WTC11 (cell line): ENCODE results near the gene TLNRD1. TPM values are rescaled to one million over a fixed set of nuclear protein-coding genes. Genes with fewer than 3 reads are reported as not detected.

Source experiments
- ATAC-seq: fragments of 200-7000 bp; cut with Tn5 transposase; 2 replicates; pipeline ENCODE4 v1.10.0; 2021; ENCODE audit warnings: mild to moderate bottlenecking, moderate library complexity
- CTCF ChIA-PET: fragments of 300-600 bp; sonication (Branson Sonifier 250); formaldehyde crosslinking; loops from one replicate; lab custom pipeline; 2021; ENCODE audit warnings: antibody characterized with exemption; lab: Charles Lee
- POLR2A ChIA-PET: fragments of 350-600 bp; sonication (Branson Sonifier 250); formaldehyde crosslinking; loops from one replicate; lab custom pipeline; 2021; ENCODE audit warnings: antibody characterized with exemption; lab: Charles Lee
- DNase-seq: peaks from one replicate; pipeline ENCODE4 v3.0.0; 2021; ENCODE audit warnings: low spot score
- H3K27ac Mint-ChIP-seq: 2 replicates; pipeline ENCODE4 v1.8.0; 2021; ENCODE audit warnings: mixed read lengths
- H3K27me3 Mint-ChIP-seq: 2 replicates; pipeline ENCODE4 v1.8.0; 2021; ENCODE audit warnings: low read depth, mild to moderate bottlenecking, moderate library complexity, mixed read lengths
- H3K36me3 Mint-ChIP-seq: 2 replicates; pipeline ENCODE4 v1.8.0; 2021; ENCODE audit warnings: mixed read lengths
- H3K4me1 Mint-ChIP-seq: 2 replicates; pipeline ENCODE4 v1.8.0; 2022; ENCODE audit warnings: mixed read lengths
- H3K4me3 Mint-ChIP-seq: 2 replicates; pipeline ENCODE4 v1.8.0; 2021; ENCODE audit warnings: mild to moderate bottlenecking, moderate library complexity, mixed read lengths
- H3K9me3 Mint-ChIP-seq: 2 replicates; pipeline ENCODE4 v1.8.0; 2021; ENCODE audit warnings: mixed read lengths
- ETV6 ChIP-seq: sonication (generic); formaldehyde crosslinking; IDR thresholded peaks from 2 replicates; pipeline ENCODE4 v1.8.1; 2022; ENCODE audit warnings: mild to moderate bottlenecking, missing genetic modification reagents
- IRF2 ChIP-seq: sonication (generic); formaldehyde crosslinking; IDR thresholded peaks from 2 replicates; pipeline ENCODE4 v1.8.0; 2022; ENCODE audit warnings: low read depth, missing genetic modification reagents, borderline replicate concordance
- JUN ChIP-seq: sonication (generic); formaldehyde crosslinking; IDR thresholded peaks from 2 replicates; pipeline ENCODE4 v1.8.0; 2023; ENCODE audit warnings: mild to moderate bottlenecking, missing genetic modification reagents
- NR1H2 ChIP-seq: sonication (generic); formaldehyde crosslinking; IDR thresholded peaks from 2 replicates; pipeline ENCODE4 v1.9.0; 2021; ENCODE audit warnings: mild to moderate bottlenecking, moderate library complexity, missing genetic modification reagents
- PRRX2 ChIP-seq: fragments of 250-450 bp; sonication (Bioruptor Pico); IDR thresholded peaks from 2 replicates; pipeline ENCODE4 v1.8.0; 2021; ENCODE audit warnings: mild to moderate bottlenecking
- RORB ChIP-seq: fragments of 250-450 bp; sonication (Bioruptor Pico); IDR thresholded peaks from 2 replicates; pipeline ENCODE4 v1.9.0; 2021; ENCODE audit warnings: mild to moderate bottlenecking
- ZNF232 ChIP-seq: sonication (generic); formaldehyde crosslinking; IDR thresholded peaks from 2 replicates; pipeline ENCODE4 v1.8.0; 2022; ENCODE audit warnings: mild to moderate bottlenecking, missing genetic modification reagents
- ZNF671 ChIP-seq: fragments of 250-450 bp; sonication (Bioruptor Pico); IDR thresholded peaks from 2 replicates; pipeline ENCODE4 v1.8.0; 2021; ENCODE audit warnings: mild to moderate bottlenecking
- total RNA-seq: library from RNA; stranded (reverse); gene quantifications from 3 replicates; pipeline ENCODE4 v1.2.3, GENCODE V29; 2021
- TF ChIP-seq, protein P1 (sequence below): sonication (generic); formaldehyde crosslinking; IDR thresholded peaks from 2 replicates; pipeline ENCODE4 v1.8.1; 2023; ENCODE audit warnings: mild to moderate bottlenecking, moderate library complexity, missing genetic modification reagents
- TF ChIP-seq, protein P2 (sequence below): fragments of 250-450 bp; sonication (Bioruptor Pico); IDR thresholded peaks from 2 replicates; pipeline ENCODE4 v1.9.0; 2021; ENCODE audit warnings: moderate library complexity, mild to moderate bottlenecking, inconsistent platforms, borderline replicate concordance
- TF ChIP-seq, protein P3 (sequence below): fragments of 250-450 bp; sonication (Bioruptor Pico); IDR thresholded peaks from 2 replicates; pipeline ENCODE4 v1.9.0; 2021; ENCODE audit warnings: mild to moderate bottlenecking
- TF ChIP-seq, protein P4 (sequence below): sonication (generic); formaldehyde crosslinking; IDR thresholded peaks from 2 replicates; pipeline ENCODE4 v1.8.0; 2022; ENCODE audit warnings: missing genetic modification reagents
- TF ChIP-seq, protein P5 (sequence below): sonication (generic); formaldehyde crosslinking; IDR thresholded peaks from 2 replicates; pipeline ENCODE4 v1.8.1; 2022; ENCODE audit warnings: mild to moderate bottlenecking, moderate library complexity, missing genetic modification reagents
- TF ChIP-seq, protein P6 (sequence below): sonication (generic); formaldehyde crosslinking; conservative IDR thresholded peaks from 2 replicates; pipeline ENCODE4 v1.8.1; 2023; ENCODE audit warnings: mild to moderate bottlenecking, low read depth, missing genetic modification reagents, moderate library complexity
- TF ChIP-seq, protein P7 (sequence below): sonication (generic); formaldehyde crosslinking; conservative IDR thresholded peaks from 2 replicates; pipeline ENCODE4 v1.8.1; 2022; ENCODE audit warnings: mild to moderate bottlenecking, missing genetic modification reagents
- TF ChIP-seq, protein P8 (sequence below): fragments of 250-450 bp; sonication (Bioruptor Pico); IDR thresholded peaks from 2 replicates; pipeline ENCODE4 v1.9.0; 2021; ENCODE audit warnings: mild to moderate bottlenecking

The TLNRD1 gene
- total RNA-seq, 1 experiment from 2014 or later = 26.7 TPM

GRCh38 chr15:80989081-80989517 lies 11.6 kb upstream of the TLNRD1 start:
- H3K9me3 Mint-ChIP-seq = no peaks in the 10 kb centered on the region
- H3K4me1 Mint-ChIP-seq = peaks cover 53% of the 10 kb centered on the region
- H3K27ac Mint-ChIP-seq = peak overlapping the region; percentile 97
- peak overlapping the region; percentile 99 for H3K4me3 Mint-ChIP-seq
- ChIA-PET POLR2A (no interaction called here), CTCF (interaction anchor here (1.2 kb wide), 1 partner anchor 277 kb away, joined by 3 read pairs; no protein-coding TSS in a partner anchor)
- ATAC-seq (peak; percentile 8), DNase-seq (no peak)
- H3K36me3 Mint-ChIP-seq = no peaks in the 10 kb centered on the region
- TF ChIP-seq ZNF671 = 0 out of 2 replicates have a peak, but pooled peaks have one; percentile 2
- TF ChIP-seq, protein P1, sequence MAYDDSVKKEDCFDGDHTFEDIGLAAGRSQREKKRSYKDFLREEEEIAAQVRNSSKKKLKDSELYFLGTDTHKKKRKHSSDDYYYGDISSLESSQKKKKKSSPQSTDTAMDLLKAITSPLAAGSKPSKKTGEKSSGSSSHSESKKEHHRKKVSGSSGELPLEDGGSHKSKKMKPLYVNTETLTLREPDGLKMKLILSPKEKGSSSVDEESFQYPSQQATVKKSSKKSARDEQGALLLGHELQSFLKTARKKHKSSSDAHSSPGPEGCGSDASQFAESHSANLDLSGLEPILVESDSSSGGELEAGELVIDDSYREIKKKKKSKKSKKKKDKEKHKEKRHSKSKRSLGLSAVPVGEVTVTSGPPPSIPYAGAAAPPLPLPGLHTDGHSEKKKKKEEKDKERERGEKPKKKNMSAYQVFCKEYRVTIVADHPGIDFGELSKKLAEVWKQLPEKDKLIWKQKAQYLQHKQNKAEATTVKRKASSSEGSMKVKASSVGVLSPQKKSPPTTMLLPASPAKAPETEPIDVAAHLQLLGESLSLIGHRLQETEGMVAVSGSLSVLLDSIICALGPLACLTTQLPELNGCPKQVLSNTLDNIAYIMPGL (CRISPR knock-in tag) = no peak
- TF ChIP-seq, protein P2, sequence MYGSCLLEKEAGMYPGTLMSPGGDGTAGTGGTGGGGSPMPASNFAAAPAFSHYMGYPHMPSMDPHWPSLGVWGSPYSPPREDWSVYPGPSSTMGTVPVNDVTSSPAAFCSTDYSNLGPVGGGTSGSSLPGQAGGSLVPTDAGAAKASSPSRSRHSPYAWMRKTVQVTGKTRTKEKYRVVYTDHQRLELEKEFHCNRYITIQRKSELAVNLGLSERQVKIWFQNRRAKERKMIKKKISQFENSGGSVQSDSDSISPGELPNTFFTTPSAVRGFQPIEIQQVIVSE (CRISPR knock-in tag) = no peak
- TF ChIP-seq, protein P3, sequence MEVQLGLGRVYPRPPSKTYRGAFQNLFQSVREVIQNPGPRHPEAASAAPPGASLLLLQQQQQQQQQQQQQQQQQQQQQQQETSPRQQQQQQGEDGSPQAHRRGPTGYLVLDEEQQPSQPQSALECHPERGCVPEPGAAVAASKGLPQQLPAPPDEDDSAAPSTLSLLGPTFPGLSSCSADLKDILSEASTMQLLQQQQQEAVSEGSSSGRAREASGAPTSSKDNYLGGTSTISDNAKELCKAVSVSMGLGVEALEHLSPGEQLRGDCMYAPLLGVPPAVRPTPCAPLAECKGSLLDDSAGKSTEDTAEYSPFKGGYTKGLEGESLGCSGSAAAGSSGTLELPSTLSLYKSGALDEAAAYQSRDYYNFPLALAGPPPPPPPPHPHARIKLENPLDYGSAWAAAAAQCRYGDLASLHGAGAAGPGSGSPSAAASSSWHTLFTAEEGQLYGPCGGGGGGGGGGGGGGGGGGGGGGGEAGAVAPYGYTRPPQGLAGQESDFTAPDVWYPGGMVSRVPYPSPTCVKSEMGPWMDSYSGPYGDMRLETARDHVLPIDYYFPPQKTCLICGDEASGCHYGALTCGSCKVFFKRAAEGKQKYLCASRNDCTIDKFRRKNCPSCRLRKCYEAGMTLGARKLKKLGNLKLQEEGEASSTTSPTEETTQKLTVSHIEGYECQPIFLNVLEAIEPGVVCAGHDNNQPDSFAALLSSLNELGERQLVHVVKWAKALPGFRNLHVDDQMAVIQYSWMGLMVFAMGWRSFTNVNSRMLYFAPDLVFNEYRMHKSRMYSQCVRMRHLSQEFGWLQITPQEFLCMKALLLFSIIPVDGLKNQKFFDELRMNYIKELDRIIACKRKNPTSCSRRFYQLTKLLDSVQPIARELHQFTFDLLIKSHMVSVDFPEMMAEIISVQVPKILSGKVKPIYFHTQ (CRISPR knock-in tag) = no peak
- no peaks in the 10 kb centered on the region for H3K27me3 Mint-ChIP-seq

- peaks cover 48% of the 10 kb centered on the region for H3K4me1 Mint-ChIP-seq
- ATAC-seq = peak; percentile 98
- peak within 1 kb of the TSS; percentile 97 for H3K27ac Mint-ChIP-seq
- H3K27me3 Mint-ChIP-seq = no peaks in the 10 kb centered on the region
- H3K9me3 Mint-ChIP-seq = no peaks in the 10 kb centered on the region
- H3K4me3 Mint-ChIP-seq = peak within 1 kb of the TSS; percentile 99
- ChIA-PET CTCF (interaction anchor here (0.6 to 3.4 kb wide), 2 partner anchors 44 to 276 kb away, joined by 3 to 18 read pairs; no protein-coding TSS in a partner anchor), POLR2A (interaction anchor here (0.6 kb wide), 1 partner anchor 55 kb away, joined by 3 read pairs; no protein-coding TSS in a partner anchor)
- DNase-seq = peak; percentile 98
- no peaks in the 10 kb centered on the region for H3K36me3 Mint-ChIP-seq
- TF ChIP-seq RORB (no peak), NR1H2 (CRISPR knock-in tag) (no peak), IRF2 (no peak), ETV6 (CRISPR knock-in tag) (peak; percentile 90), ZNF232 (CRISPR knock-in tag) (peak; percentile 91; the same call in 1 of the 2 replicates), PRRX2 (CRISPR knock-in tag) (no peak), JUN (CRISPR knock-in tag) (no peak)
- TF ChIP-seq, protein P1 (CRISPR knock-in tag) = 0 out of 2 replicates have a peak, but pooled peaks have one; percentile 15
- TF ChIP-seq, protein P4, sequence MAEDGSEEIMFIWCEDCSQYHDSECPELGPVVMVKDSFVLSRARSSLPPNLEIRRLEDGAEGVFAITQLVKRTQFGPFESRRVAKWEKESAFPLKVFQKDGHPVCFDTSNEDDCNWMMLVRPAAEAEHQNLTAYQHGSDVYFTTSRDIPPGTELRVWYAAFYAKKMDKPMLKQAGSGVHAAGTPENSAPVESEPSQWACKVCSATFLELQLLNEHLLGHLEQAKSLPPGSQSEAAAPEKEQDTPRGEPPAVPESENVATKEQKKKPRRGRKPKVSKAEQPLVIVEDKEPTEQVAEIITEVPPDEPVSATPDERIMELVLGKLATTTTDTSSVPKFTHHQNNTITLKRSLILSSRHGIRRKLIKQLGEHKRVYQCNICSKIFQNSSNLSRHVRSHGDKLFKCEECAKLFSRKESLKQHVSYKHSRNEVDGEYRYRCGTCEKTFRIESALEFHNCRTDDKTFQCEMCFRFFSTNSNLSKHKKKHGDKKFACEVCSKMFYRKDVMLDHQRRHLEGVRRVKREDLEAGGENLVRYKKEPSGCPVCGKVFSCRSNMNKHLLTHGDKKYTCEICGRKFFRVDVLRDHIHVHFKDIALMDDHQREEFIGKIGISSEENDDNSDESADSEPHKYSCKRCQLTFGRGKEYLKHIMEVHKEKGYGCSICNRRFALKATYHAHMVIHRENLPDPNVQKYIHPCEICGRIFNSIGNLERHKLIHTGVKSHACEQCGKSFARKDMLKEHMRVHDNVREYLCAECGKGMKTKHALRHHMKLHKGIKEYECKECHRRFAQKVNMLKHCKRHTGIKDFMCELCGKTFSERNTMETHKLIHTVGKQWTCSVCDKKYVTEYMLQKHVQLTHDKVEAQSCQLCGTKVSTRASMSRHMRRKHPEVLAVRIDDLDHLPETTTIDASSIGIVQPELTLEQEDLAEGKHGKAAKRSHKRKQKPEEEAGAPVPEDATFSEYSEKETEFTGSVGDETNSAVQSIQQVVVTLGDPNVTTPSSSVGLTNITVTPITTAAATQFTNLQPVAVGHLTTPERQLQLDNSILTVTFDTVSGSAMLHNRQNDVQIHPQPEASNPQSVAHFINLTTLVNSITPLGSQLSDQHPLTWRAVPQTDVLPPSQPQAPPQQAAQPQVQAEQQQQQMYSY (CRISPR knock-in tag) = no peak
- TF ChIP-seq, protein P5, sequence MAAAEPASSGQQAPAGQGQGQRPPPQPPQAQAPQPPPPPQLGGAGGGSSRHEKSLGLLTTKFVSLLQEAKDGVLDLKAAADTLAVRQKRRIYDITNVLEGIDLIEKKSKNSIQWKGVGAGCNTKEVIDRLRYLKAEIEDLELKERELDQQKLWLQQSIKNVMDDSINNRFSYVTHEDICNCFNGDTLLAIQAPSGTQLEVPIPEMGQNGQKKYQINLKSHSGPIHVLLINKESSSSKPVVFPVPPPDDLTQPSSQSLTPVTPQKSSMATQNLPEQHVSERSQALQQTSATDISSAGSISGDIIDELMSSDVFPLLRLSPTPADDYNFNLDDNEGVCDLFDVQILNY (CRISPR knock-in tag) = peak; percentile 63; the same call in 1 of the 2 replicates
- TF ChIP-seq, protein P6, sequence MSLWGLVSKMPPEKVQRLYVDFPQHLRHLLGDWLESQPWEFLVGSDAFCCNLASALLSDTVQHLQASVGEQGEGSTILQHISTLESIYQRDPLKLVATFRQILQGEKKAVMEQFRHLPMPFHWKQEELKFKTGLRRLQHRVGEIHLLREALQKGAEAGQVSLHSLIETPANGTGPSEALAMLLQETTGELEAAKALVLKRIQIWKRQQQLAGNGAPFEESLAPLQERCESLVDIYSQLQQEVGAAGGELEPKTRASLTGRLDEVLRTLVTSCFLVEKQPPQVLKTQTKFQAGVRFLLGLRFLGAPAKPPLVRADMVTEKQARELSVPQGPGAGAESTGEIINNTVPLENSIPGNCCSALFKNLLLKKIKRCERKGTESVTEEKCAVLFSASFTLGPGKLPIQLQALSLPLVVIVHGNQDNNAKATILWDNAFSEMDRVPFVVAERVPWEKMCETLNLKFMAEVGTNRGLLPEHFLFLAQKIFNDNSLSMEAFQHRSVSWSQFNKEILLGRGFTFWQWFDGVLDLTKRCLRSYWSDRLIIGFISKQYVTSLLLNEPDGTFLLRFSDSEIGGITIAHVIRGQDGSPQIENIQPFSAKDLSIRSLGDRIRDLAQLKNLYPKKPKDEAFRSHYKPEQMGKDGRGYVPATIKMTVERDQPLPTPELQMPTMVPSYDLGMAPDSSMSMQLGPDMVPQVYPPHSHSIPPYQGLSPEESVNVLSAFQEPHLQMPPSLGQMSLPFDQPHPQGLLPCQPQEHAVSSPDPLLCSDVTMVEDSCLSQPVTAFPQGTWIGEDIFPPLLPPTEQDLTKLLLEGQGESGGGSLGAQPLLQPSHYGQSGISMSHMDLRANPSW (CRISPR knock-in tag) = no peak
- TF ChIP-seq, protein P7, sequence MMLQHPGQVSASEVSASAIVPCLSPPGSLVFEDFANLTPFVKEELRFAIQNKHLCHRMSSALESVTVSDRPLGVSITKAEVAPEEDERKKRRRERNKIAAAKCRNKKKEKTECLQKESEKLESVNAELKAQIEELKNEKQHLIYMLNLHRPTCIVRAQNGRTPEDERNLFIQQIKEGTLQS (CRISPR knock-in tag) = no peak
- TF ChIP-seq, protein P8, sequence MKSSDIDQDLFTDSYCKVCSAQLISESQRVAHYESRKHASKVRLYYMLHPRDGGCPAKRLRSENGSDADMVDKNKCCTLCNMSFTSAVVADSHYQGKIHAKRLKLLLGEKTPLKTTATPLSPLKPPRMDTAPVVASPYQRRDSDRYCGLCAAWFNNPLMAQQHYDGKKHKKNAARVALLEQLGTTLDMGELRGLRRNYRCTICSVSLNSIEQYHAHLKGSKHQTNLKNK (CRISPR knock-in tag) = no peak
Measured at GRCh38 chr15:80989518-80990478, 10.9 kb upstream of the TLNRD1 start, which contains the start of gene MESD. Gene MESD (minus strand): TSS chr15:80989819. CDS start chr15:80989791, 28 bp downstream.
